HG03045 (cell line): Measurements from ENCODE around the gene GRK4.
"Not testable (repeated sequence)": the region's sequence is repeated elsewhere in the genome, so short reads cannot be mapped to it uniquely, and the experiment has no call there.

Source experiments
- ATAC-seq: cut with Tn5 transposase; IDR thresholded peaks from one replicate; pipeline ENCODE4 v1.9.1; 2021; ENCODE audit warnings: mild to moderate bottlenecking, moderate library complexity; ENCODE audit not compliant: unreplicated experiment

GRK4 gene

DNA sequence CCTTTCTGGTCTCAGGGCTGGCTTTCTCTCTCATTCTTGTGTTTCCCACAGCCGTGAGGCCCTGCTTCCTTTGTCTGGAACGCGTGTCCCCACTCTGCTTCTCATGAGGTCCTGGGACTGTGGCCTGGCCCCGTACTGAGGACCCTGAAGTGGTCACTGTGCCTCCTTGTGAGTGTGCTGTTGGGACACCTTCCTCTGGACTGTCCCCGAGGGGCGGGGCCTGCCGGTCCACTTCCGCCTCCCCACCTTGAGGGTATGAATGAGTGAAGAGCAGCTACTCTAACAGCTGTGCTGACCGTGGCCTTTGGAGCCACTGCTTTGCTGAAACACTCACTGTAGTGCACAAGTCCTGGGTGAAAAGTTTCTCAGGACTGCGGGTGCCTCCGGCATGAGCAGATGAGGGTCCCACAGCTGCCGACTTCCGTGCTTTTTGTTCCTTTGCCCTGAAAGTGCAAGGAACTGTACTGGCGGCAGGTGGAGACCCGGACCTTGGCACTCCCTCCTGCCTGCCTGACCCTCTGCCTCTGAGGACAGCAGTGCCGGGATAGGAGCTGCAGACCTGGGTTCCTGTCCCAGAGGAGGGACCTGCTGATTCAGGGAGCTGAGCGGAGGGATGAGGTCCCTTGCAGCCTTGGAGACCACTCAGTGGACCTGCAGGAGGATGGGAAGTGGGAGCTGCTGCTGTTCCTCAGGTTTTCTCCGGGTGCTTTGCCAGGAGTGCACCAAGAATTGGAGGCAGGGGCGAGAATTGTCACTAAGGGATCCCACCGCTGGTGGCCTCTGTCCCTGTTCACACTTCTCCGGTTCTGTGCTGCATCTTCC, 73.0 kb downstream of the GRK4 start:
- ATAC-seq: no peak

DNA sequence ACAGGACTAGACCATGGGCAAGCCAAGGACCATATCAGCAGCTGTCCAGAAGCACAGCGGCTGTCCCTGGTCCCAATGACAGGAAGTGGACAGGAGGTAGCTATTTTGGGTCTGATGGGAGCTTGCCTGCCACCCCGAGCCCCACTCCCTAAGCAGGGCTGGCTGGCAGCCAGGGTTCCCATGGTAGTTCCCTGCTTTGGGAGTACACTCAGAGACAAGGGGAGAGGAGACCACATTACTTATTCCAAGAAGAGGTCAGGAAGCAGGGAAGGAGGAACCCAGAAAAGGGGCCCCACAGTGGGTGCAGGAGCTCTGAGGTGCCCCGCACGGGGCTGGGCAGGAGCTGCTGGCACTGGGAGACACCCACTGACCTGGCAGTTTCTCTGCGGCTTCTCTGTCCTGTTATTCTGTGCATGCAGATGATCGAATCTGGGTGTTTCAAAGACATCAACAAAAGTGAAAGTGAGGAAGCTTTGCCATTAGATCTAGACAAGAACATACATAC, 74.6 kb downstream of the GRK4 start:
- no peak for ATAC-seq

DNA sequence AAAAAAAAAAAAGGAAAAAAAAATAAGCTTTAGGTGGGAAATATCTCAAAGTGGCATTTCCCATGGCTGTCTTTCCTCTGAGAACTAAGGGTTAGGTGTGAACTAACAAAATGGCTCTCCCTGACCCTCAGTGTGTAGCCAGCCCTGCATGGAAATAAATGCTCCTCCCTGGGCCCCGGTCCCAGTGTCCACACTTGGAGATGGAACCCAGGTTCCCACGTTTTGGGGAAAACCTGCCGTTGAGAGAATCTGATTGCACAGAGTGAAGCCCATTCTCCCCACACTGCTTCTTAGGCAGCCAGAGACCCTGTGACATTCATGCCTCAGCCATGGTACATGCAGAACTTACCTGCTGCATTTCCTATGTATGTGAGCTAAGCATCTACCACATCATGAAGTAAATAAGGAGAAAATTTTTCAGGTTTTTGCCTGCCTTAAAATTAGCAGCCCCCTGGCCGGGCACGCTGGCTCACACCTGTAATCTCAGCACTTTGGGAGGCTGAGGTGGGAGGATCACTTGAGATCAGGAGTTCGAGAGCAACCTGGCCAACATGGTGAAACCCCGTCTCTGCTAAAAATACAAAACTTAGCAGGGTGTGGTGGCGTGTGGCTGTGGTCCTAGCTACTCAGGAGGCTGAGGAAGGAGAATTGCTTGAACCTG, 76.5 kb downstream of the GRK4 start:
- no peak for ATAC-seq

DNA sequence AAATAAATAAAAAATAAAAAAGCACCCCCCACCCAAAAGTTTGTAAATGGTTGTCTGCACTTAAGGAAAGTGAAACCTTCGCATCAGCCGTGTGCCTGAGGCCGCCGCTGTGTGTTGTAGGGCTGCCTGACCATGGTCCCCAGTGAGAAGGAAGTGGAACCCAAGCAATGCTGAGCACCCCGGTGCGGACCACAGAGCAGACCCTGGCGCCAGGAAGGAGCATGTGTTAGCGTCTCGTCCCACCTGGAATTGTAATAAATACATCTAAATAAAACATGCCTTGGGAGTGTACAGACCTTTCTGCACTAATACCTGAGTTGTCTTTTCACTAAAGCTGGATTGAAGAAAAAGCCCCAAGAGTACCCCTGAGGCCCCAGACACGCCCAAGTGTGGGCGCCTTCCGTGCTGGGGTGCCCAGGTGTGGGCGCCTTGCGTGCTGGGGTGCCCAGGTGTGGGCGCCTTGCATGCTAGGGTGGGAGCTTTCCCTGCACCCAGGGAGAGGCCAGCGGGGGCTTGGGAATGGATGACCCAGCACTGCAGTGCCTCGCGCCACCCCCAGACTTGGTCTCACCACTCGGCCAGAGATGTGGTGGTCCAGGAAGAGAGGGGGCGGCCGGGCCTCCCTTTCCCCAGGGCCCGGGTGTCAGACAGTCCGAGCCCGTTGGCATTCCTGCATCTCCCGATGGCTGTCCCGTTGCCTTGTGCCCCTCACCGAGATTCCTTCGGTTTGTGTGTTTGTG, 77.3 kb downstream of the GRK4 start:
- ATAC-seq: no peak

DNA sequence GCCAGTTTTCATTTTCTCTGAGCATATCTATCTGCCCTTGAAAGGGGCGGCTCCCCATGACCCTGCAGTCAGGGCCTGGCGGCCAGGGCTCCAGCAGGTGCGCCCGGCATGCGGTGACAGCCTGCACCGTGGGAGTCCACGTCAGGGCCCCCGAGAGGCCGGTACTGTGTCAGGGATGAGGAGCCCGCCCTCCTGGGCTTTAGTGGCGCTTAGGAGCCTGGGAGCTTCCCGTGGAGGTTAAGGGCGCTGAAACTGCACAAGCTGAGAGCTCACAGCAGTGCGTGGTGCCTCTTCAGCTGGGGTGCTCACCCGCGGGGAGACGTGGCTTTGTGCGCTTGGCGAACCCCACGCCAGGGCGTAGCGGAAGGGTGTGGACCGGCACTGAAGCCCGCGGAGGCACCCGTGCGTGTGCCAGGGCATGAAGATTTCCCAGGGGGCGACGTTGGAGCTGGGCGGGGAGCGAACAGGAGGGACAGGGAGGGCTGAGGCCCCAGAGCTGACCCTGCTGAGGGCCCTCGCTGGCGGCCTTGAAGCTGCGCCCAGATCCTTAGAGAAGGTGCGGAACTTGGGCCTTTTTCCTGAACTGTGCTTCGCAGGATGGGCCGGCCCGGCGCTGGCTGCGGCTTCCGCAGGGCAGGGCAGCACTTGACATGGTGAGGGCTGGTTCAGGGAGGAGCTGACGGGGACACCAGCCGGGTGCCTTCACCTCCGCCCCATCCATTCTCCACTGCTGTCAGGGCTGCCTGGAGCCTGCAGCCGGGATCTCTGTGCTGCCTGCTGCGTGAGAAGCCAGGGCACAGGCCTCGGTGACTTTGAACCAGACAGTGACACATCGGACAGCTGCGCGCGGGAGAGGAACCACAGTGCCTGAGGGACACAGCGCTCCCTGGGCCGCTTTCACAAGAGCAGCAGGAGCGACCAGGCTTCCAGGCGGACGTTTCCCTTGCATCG, 78.1 kb downstream of the GRK4 start:
- ATAC-seq: peak; percentile 32

DNA sequence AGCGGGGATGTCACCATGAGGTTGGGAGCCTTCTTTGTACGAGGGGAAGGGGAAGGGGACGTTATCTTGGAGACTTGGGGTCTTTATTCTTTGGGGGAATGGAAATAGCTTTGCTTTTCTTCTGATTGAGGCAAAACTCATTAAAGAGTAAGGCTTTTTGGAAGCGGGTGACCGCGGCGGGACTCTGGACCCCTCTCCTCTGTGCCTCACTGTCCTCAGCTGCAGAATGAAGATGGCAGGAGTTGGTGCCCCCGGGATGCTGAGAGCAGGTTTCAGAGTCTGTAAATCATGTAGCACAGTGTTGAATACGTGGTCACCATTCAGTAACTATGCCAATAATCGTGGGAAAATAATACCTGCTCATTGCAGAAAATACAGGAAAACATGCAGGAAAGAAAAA, 78.9 kb downstream of the GRK4 start:
- no peak for ATAC-seq

DNA sequence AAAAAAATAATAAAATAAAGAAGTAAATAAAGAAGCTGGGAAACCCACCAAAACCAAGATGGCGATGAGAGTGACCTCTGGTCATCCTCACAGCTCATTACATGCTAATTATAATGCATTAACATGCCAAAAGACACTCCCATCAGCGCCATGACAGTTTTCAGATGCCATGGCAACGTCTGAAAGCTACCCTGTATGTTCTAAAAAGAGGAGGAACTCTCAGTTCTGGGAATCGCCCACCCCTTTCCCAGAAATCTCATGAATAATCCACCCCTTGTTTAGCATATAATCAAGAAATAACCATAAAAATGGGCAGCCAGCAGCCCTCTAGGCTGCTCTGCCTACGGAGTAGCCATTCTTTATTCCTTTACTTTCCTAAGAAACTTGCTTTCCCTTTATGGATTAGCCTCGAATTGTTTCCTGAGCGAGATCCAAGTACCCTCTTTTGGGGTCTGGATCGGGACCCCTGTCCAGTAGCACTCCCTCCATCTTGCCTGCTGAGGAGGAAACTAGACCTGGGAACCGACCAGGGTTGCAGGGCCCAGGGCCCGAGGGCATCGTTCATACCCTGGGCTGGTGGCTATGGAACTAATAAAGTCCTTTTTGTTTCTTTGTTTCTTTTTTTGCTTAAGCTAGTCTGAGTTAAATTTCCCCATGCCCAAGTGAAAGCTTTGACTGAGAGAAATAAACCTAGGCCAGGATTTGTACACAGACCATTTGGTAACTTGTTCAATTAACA, 80.1 kb downstream of the GRK4 start:
- ATAC-seq: no peak

DNA sequence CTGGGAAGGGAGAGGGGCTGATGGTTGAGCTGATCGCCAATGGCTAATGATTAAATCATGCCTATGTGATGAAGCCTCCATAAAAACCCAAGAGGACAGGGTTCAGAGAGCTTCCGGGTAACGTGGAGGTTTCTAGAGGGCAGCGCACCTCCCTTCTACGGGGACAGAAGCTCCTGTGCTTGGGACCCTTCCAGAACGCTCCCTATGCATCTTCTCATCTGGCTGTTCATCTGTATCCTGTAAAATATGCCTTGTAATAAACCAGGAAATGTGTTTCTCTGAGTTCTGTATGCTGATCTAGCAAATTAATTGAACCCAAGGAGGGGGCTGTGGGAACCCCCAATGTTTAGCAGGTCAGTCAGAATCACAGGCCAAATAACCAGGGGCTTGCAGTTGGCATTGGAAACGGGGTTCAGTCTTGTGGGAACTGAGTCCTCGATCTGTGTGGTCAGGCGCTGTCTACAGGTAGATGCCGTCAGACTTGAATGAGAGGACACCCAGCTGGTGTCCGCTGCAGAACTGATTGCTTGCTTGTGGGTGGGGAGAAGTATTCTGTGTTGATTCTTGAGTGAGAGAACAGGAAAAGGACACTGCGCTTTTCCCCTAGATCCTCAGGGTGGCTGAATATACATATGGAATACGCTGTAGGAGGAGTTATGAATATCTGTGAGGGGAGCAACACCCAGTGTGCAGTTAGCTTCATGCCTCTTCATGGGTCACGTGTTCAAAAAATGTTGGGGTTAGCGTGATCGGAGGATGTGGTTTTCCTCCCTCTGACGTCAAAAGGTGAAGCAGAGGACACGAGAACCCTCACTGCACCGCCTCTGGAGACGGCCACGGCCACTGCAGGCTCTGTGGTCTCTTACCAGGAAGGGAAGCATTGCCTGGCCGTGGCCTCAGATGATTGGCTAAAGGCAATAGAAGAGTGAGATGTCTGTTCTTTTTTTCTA, 81.8 kb downstream of the GRK4 start:
- no peak for ATAC-seq

DNA sequence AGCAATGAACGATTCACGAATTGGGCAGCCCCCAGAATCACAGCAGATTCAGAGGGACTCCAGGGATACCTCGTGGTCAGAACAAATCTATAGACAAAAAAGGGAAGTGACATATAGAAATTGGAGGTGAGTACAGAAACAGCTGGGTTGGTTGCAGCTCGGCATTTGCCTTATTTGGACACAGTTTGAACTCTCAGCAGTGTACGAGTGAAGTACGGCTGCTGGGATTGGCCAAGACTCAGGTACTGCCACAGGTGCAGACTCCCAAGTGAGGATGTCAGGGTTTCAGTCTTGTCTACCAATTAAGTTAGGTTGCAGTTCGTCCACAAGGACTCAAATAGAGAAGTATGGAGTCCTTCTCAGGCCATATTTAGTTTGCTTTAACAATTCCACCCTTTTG, 82.8 kb downstream of the GRK4 start:
- no peak for ATAC-seq

DNA sequence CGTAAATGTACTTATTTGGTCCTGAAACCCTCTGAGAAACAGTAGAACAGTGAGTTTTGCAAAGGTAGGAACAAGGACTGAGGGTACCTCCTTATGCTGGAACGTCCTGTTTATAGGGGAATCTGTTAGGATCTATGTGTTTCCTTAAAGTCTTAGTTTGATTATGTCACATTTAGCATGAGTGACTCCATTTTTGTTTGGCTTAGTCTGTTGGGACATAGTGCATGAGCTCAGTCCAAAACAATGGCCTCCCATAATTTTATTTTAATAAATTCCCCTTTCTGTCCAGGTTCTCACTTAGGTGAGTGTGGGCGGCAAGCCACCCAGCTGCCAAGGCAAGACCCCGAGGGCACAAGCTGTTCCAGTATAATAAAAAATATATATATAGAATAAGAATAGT, 83.3 kb downstream of the GRK4 start:
- no peak for ATAC-seq

DNA sequence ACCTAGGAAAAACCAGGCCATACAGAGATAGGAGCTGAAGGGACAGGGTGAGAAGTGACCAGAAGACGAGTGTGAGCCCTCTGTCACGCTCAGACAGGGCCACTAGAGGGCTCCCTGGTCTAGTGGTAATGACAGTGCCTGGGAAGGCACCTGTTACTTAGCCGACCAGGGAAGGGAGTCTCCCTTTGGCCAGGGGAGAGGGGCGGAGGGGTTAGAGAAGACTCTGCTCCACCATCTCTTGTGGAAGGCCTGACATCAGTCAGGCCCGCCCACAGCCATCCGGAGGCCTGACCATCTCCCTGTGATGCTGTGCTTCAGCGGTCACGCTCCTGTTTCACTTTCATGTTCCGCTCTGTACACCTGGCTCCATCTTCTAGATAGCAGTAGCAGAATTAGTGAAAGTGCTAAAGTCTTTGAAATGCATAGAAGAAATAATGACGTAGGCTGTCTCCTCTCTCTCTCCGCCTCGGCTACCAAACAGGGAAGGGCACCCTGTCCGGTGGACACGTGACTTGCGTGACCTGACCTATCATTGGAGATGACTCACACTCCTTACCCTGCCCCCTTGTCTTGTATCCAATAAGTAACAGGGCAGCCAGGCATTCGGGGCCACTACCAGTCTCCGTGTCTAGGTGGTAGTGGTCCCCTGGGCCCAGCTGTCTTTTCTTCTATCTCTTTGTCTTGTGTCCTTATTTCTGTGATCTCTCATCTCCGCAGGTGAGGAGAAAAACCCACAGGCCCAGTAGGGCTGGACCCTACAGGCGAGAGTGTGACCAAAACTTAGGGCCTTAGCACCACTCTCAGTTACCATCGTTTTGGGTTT, 84.3 kb downstream of the GRK4 start:
- peak; percentile 92 for ATAC-seq

DNA sequence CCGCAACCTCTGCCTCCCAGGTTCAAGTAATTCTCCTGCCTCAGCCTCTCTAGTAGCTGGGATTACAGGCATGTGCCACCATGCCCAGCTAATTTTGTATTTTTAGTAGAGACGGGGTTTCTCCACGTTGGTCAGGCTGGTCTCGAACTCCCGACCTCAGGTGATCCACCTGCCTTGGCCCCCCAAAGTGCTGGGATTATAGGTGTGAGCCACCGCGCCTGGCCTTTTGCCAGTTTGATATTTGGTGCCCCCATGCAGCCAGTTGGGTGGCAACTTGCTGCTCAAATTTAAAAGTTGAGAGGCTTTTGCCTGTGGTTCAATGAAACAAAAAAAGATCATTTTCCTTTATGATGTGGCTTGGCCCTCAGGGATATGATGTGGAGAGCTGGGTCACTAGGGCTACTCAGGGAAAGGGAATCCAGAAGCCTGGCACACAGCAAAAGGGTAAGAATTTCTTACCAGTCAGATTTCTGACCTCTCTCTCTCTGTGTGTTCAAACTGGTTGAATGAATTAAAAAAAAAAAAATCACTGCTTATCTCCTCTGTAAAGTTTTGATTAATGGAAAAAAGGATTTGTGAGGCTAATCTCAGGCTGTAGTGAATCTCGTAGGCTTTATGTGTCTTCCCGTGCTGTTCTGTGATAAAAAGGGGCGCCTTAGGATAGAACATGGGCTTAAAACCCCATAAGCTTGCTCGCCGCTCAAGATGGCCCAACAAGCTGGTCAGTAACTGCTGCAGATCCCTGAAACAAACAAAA, 87.9 kb downstream of the GRK4 start:
- ATAC-seq: not testable (repeated sequence)

DNA sequence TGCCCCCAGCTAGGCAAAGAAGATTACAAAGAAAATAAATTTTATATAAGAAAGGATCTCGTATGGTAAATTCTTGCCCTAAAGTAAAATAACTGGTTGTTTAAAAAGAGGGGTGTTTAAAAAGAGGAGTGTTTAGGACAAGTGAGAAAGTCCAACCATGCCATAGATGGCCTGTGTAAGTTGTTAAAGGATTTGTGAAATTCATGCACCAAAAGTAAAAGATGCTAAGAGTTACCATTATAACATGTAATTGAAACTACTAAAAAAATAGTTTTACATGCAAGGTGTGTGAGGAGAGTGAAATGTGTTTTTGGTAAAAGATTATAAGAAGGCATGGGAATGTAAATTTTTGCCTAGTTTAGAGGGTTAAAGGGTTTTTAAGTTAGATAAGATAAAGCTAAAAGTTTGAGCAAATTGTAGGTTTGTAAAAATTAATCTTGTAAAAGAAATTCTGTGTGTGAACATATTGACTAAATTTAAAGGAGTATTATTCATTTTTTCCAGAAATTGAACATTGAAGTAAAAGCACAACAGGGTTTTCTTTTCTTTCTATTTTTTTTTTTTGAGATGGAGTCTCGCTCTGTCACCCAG, 90.9 kb downstream of the GRK4 start:
- no peak for ATAC-seq

DNA sequence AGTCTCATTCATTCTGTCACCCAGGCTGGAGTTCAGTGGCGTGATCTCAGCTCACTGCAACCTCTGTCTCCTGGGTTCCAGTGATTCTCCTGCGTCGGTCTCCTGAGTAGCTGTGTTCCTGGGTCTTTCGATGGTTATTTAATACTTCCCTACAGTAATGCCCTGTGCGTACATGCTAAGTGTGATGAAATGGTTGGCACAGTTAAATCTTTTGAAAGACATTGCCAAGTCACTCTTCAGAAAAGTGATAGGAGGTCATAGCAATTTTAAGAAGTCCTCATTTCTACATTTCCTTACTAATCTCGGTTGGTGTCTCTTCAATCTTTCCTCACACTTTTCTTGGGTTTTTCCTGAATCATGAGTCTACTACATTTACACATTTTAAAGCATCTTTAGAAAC, 96.6 kb downstream of the GRK4 start:
- no peak for ATAC-seq

DNA sequence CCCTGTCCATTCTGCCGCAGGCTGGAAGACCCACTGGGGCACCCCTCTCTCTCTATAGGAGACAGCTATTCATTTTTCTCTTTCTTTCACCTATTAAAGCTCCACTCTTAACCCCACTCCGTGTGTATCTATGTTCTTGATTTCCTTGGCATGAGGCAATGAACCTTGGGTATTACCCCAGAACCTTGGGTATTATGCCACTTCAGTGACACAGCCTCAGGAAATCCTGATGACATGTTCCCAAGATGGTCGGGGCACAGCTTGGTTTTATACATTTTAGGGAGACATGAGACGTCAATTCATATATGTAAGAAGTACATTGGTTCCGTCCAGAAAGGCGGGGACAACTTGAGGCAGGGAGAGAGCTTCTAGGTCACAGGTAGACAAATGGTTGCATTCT, 97.6 kb downstream of the GRK4 start:
- no peak for ATAC-seq

DNA sequence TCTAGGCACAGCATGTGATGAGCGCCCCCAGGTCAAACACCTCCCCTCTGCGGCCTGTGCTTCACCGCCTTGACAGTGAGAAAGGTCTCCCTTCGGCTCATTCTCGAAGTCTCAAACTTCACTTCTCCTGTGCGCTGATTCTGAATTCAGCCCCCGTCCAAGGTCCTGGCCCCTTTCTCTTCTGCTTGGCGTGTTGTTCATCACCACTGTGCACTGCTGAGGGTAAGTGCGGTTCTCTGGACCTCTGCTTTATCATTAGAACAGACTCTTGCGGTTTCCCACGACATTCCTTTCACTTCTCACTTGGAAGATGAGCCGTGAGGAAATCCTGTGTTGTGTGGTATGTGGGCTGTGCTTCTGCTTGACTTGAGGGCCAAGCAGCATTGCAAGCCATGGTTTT, 99.1 kb downstream of the GRK4 start:
- no peak for ATAC-seq

DNA sequence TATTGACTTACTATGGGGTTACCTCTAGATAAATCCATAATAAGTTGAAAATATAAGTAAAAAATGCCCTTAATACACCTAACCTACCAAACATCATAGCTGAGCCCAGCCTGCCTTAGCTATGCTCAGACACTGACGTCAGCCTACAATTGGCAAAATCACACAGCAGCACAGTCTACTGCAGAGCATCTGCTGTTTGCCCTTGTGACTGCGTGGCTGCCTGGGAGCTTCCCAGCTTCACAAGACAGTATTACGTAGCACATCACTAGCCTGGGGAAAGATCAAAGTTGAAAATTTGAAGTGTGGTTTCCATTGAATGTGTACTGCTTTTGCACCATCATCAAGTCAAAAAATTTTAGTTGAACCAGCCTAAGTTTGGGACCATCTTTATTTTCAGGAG, 102.2 kb downstream of the GRK4 start:
- no peak for ATAC-seq
